Right ventricle myocardium superior (tissue), 1 donor: ENCODE results near the gene GALM. TPM values are rescaled to one million over a fixed set of nuclear protein-coding genes. Genes with fewer than 3 reads are reported as not detected.
"Not testable (repeated sequence)": the region's sequence is repeated elsewhere in the genome, so short reads cannot be mapped to it uniquely, and the experiment has no call there.

Source experiments
- ATAC-seq: fragments of 200-7000 bp; cut with Tn5 transposase; one replicate; pipeline ENCODE4 v1.9.1; 2020; ENCODE audit warnings: mild to moderate bottlenecking; ENCODE audit not compliant: poor library complexity
- DNase-seq: peaks from one replicate; pipeline ENCODE4 v3.0.0-alpha.2; 2020
- intact Hi-C: fragments of 100-400 bp; cut with DNase I; formaldehyde crosslinking; loops from one replicate; pipeline ENCODE4 v1.11.2; 2022
- total RNA-seq: library from RNA; stranded (reverse); fragmentation: NEBNext Ultra II Directional; extraction: Animal tissue kit (Norgen Biotek cat#: 25700); gene quantifications from one replicate; pipeline ENCODE4 v1.2.1, GENCODE V29; 2021
- donor health status: DM: no; HTN: yes; CAD: no; lungs with severe emphysema.

GALM gene
- total RNA-seq, 1 donor from 2014 or later: 14.7 TPM

DNA sequence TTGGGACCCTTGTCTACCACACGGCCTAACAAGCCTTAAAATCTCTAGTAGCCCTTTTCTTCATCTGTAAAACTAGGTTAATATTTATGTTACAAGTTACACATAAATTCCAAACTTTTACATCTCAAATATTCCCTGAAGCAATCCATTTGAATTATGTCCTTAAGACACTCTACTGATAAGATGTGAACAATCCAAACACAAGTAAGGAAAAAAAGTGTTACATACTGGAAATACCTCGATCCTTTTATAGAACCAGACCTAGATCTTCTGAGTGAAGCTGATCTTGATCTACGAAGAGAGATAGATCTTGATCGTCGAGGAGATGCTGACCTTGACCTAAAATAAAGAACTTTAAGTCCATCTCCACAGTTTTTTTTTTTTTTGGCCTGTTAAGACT is 81.9 kb downstream of the GALM start:
- DNase-seq (no peak), ATAC-seq (no peak)
- intact Hi-C loops: no loop called here

DNA sequence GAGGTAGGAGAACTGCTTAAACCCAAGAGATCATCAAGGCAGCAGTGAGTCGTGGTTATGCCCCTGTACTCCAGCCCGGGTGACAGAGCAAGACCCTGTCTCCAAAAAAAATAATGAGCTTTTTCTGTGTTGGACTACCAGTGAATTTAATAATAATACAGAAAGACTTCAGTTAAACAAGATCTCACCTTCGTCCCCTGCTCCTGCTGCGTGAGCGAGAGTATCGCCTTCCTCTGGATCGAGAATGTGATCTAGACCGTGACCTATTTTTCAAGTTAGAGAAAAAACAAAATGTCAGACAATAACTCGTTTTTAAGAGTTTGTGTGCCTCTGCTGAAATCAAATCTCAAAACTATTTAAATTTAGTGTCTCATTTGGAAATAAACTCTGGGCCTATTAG is 82.5 kb downstream of the GALM start:
- intact Hi-C loops: no loop called here
- no peak for DNase-seq
- ATAC-seq: no peak

DNA sequence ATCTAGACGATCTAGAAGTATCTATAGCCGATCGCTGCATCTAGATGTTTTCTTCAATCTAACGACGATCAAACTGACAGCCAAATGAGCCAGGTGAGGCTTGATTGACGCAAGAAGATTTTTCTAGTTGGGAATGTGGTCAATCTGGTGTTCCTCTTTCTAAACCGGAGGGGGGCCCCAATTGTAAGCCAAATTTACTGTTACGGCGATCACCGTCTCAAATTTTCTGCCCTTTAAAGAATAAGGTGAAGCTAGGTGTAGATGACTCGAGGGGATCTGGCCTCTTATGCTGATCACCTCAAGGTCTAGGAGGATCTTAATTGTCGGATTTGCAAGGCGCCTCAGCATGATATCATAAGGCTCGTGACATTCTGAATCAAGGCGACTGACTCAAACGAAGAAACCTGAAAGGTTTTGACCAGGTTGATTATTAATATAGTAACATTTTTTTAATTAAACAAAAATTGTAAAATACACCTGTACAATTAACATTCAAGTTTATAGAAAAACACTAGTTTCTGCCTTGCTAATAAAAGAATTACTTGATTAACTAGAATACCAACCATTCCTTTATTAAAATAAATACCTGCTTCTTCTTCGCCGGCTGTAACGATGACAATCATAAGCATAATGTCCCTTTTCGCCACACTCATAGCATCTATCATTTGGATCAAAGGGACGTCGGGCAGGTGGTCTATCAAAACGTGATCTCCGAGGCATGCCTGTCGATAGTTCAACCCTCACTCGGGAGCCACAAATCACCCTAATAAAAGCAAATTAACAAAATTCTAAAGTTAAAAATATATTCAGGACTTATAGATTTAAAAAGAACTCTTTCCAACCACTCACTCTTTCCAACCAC is 83.3 kb downstream of the GALM start:
- intact Hi-C loops: no loop called here
- DNase-seq (no peak), ATAC-seq (no peak)

DNA sequence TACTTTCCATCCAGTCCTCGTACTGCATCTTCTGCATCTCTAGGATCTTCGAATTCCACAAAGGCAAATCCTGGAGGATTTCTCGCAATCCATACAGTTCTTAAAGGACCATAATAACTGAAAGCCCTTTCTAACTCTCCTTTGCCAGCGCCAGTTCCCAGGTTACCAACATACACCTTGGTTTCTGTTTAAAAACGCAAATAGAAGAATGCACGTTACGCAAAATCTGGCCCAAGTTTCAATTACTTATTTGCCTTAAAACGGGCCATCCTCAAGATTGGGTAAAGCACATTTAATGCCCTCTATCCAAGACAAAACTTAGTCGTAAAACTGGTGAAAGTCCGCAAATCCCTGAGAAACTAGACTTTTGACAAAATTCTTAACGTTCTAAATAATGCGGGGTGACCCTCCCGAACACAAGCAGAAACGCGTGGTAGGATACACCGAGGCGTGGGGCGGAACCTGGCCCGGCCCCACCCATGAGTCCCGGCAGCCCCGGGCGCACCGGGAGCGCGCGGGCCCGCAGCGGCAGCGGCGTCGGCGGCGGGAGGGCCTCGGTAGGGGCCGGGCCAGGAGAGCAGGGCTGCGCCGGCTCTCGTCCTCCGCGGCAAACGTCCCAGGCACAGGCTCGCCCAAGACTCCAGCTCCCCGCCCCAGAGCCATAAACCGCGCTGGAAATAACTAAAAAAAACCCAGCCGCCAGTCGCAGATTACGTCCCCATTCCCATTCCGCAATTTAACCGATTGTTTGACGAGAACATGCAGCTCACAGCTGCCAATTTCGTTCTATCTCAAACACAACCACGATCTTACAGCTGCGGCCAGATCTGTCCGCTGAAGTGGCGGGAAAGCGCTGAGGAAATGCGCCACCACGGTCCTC is 84.3 kb downstream of the GALM start:
- intact Hi-C loops: no loop called here
- ATAC-seq (peak; percentile 84), DNase-seq (peak; percentile 75)

DNA sequence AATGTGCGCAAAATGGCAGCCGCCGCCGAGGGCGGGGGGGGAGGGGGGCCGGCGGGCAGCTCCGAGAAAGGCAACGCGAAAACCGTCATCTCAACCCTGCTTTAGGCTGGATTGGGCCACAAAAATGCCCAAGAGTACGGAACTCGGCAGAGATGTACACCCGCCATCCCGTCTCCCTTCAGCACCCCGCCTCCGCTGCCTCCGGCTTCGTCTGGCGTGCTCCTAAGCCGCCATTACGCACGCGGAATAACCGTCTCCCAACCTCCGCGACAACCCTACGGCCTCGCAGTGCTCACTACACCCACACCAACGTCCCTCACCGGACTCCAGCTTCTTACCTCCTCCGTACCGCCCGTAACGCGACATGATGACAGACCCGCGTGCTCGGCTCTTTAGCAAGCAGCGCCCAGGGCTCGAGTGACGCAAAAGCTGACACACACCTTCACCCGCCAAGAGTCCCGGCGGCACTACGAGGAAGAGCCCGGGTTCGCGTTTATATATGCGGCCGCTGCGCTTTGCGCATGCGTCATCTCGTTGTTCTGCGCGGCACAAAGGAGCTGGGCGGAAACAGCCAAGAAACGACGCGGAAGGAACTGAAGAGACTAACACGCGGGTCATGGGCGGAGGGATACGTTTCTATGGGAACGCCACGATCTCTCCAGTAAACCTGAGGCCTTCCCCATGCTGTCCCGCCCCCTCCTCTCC is 85.1 kb downstream of the GALM start, which contains the start of gene SRSF7:
TSS of gene SRSF7 (minus strand) at position 471 of the 705 bp plus-strand sequence. CDS start at position 366, 105 bp downstream.
- peak; percentile 98 for DNase-seq
- ATAC-seq: peak; percentile 95
- intact Hi-C loops: no loop called here

DNA sequence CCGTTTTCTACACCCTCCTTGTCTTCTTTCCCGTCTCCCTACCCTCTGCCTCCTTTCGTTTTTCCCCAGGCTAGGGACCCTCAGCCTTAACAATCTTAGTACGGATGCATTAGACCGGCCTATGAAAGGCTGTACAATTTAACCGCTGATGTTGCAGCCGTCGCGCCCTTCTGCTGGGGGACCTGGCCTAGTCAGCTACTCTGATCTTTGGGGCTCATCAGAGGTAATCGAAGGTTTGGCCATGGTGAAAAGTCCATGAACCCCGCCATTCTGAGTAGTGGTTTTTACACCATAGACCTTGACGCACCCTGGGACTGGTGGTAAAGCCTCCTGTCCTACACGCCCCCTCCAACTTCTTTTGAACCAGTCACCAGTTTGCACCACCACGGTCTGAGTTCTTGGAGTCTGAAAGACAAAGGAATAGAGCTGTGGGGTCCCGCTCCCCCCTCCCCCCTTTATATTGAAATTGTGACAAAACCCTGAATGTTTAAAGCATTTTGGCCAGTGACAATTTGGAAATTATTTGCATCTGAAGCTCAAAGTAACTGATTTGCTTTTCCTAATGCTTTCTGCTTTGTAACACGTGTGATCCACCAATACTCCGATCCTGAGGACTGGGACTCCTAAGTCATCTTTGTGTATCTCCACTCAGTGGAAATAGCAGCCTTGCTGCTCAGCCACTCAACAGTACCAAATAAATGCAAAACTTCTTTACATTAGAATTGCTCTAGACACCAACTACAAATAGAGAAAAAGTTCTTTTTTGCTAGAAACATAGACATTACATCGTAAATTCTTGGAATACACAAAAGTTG is 85.9 kb downstream of the GALM start:
- ATAC-seq: no peak

DNA sequence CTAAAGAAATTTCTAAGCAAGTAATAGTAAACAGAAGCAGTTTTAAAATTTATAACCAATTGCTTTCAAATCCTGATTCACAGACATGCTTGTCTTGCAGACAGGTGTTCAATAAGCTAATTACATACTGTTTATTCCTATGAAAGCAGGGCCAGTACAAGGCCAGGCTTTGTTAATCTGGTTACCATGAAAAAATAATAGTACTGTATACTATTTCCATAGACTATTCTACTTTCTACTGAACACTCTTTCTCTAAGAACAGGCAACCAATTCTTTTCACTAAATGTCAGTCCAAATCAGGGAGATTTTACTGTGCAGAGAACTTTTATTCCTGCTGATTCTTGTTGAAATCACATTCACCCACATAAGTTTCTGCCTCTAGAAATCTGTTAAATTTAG is 88.1 kb downstream of the GALM start:
- DNase-seq: no peak
- no peak for ATAC-seq
- intact Hi-C loops: no loop called here

More for the DNA sequence above, 85.9 kb downstream of the GALM start:
- no peak for DNase-seq
- intact Hi-C loops: no loop called here

DNA sequence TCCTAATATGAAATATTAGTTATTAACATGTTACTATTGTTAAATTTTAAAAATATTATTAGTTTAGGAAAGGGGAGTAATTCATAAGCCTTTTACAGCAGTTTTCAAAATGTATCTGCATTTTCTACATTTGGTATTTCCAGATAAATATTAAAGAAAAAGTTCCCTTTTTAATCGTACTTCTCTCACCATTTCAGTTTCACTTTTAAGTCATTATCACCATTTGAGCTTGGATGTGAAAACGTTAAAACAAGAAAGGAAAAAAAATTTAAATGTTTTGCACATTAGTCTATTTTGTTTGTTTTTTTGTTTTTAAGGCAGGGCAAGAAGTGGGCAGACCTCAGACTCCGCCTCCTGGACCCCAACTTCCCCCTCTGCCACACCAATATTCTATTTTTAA is 88.6 kb downstream of the GALM start:
- ATAC-seq: no peak

DNA sequence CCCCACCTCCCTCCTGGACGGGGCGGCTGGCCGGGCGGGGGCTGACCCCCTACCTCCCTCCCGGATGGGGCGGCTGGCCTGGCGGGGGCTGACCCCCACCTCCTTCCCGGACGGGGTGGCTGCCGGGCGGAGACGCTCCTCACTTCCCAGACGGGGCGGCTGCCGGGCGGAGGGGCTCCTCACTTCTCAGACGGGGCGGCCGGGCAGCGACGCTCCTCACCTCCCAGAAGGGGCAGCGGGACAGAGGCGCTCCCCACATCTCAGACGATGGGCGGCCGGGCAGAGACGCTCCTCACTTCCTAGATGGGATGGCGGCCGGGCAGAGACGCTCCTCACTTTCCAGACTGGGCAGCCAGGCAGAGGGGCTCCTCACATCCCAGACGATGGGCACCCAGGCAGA is 90.0 kb downstream of the GALM start:
- intact Hi-C loops, DNase-seq, ATAC-seq: not testable (repeated sequence)

More for the DNA sequence above, 88.6 kb downstream of the GALM start:
- no peak for DNase-seq
- intact Hi-C loops: no loop called here

DNA sequence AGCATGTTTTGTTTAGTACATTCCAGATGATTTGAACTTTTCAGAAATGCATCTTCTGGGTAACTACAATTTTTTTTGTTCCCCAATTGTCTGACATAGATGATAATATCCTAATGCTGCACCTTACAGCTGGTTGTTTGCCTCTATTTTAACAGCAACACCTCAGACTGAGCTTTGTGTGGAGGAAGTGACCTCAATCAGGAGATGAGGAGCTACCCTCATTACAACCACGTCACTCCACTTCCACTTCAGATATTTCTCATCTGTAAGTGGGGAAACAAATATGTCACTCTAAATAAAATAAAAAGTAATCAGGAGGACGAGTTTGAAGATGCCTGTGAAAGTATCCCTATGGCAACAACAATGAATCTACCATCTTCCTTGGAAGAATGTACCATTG is 97.3 kb downstream of the GALM start:
- ATAC-seq: no peak
- DNase-seq: no peak
- intact Hi-C loops: no loop called here

DNA sequence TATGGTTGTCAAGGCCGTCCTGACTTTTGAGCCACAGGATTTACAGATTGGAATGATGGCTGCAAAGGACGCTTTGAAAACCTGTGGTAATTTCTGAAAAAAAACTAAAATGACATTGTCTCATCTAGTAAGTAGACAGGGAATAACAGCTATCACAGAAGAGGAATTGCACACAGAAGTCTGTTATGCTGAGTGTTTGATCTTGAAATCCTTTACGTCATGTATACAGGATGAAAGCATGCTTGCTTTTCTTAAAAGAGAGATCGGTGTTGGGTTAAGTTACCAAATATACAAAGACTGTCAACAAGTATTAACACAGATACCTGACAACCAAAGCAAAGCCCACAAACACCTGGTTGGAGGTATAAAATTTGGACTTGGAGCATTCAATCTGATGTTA is 97.8 kb downstream of the GALM start:
- DNase-seq: no peak
- no peak for ATAC-seq
- intact Hi-C loops: no loop called here

DNA sequence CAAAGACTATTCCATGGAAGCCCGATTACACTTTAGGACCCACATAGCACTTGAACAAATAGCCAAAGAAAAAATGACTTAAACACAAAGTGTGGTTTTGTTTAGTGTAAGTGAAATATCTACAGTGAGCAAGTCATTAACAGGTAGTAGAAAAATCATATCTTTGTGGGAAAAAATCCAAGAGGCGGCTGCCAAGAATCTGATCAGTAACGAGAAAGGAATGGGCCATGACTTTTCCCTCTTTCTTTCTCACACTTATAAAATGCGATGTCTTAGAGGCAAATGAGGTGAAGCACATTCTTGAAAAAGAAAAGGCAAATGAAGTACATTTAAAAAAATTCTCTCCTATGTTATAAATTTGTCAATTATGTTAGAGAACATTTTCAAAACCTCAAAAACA is 99.2 kb downstream of the GALM start:
- DNase-seq (no peak), ATAC-seq (no peak)
- intact Hi-C loops: no loop called here

DNA sequence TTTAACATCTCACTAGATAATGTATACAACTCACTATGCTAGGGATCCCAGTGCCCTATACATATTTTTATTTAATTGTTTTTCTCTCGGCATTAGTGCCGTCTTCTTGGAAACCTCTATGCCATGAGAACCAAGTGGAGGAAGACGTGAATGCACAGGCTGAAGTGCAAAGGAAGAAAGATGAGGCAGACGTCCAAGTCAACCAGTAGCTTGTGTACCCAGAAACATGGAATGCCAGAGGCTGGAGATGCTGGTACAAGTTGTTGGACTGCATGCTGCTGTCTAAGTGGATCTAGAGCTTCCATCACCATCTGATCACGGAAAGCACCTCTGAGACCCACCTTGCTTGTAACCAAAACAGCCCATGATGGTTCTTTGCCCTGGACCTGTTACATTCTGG is 99.6 kb downstream of the GALM start:
- no peak for DNase-seq
- ATAC-seq: no peak
- intact Hi-C loops: no loop called here

DNA sequence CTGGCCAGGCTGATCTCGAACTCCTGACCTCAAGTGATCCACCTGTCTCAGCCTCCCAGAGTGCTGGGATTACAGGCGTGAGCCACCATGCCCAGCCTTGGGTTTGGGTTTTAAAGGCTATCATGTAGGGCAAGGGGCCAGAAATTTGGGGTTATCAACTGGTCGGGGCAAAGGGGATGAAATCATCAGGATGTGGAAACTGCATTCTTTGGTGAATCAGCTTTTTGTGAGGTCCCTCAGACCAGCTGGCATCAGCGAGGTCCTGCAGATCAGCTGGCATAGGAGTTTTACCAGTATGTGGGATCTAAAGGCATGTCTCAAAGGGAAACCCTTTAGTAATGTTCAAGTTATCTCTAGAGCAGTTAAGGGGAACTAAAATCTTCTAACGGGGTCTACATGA is 105.7 kb downstream of the GALM start:
- intact Hi-C loops: no loop called here
- DNase-seq (no peak), ATAC-seq (no peak)

DNA sequence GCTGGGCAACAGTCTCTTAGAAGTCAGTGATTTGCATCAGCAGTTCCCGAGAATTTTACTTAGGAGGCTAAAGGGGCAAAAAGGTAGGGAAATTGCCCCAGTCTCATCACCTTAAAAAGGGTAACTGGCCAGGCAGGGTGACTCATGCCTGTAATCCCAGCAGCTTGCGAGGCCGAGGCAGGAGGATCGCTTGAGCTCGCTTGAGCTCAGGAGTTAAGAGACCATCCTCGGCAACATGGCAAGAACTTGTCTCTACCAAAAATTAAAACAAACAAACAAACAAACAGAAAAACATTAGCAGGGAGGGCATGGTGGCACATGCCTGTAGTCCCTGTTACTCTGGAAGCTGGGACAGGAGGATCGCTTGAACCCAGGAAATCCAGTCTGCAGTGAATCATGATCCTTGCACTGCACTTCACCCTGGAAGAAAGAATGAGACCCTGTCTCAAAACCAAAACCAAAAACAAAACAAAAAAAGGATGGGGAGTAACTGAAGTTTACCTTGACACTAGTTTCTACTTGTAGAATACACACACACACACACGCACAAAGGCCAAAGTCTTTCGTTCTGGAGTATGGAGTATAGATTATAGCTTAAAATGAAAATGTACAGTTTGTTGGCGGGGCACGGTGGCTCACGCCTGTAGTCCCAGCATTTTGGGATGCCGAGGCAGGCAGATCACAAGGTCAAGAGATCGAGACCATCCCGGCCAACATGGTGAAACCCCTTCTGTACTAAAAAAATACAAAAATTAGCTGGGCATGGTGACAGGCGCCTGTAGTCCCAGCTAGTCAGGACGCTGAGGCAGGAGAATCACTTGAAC is 109.4 kb downstream of the GALM start:
- ATAC-seq (no peak), DNase-seq (no peak)
- intact Hi-C loops: no loop called here

DNA sequence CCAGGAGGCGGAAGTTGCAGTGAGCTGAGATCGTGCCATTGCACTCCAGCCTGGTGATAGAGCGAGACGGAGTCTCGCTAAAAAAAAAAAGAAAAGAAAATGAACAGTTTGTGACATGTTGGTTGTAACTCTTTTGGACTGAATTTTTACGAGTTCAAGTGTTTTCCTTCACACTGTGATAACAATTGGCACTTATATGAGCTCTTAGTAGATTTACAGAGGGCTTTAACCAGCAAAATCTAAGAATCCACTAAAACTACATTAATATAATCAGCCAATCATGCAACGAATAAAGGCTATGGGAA is 110.0 kb downstream of the GALM start:
- DNase-seq (no peak), ATAC-seq (no peak)
- intact Hi-C loops: no loop called here

DNA sequence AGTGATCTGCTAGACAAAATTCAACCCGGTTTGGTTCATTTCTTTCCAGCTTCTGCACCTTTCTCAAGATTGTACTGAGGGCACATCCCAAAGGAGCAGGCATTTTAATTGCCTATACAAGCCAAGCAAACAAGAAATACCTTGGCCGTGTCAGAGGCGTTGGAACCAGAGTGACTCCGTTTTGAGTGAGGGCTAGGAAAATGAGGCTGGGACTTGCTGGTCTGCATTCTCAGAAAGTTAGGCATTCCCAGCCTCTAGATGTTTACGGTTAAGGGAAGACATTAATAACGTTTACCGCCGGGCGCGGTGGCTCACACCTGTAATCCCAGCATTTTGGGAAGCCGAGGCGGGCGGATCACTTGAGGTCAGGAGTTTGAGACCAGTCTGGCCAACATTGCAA is 110.6 kb downstream of the GALM start:
- ATAC-seq (no peak), DNase-seq (no peak)
- intact Hi-C loops: no loop called here

DNA sequence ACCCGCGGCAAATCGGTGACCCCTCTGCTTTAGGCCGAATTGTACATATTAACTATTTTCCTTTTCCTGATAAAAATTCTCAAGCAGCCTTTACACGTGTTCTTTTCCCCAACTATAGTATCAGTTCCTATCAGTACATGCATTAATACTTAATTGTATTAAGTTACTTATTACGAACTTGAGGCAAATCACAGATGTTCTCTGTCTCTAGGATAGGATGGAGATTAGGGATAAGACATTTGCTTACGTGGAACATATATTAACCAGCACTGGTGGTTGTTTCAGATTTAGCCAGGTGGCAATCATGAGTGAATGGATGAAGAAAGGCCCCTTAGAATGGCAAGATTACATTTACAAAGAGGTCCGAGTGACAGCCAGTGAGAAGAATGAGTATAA is 112.8 kb downstream of the GALM start:
- DNase-seq: no peak
- ATAC-seq: no peak
- intact Hi-C loops: no loop called here
